IPS-NIHi11 (cell line): Measurements from ENCODE around the gene SASH3.
"Not testable (repeated sequence)": the region's sequence is repeated elsewhere in the genome, so short reads cannot be mapped to it uniquely, and the experiment has no call there.

Experiments
- DNase-seq: peaks from one replicate; pipeline ENCODE4 v3.0.0; 2012; ENCODE audit warnings: mixed read lengths, low spot score

SASH3 gene

GRCh38 chrX:129779747-129780146 is at the start of gene SASH3:
TSS of gene SASH3 (plus strand) at chrX:129779949. CDS start at chrX:129780098, 149 bp downstream.
- no peak for DNase-seq

- no peak for DNase-seq
Measured at GRCh38 chrX:129731228-129731627, 48.5 kb upstream of the SASH3 start.

- no peak for DNase-seq
Measured at GRCh38 chrX:129732857-129733256, 46.9 kb upstream of the SASH3 start.

- no peak for DNase-seq
Measured at GRCh38 chrX:129733335-129733734, 46.4 kb upstream of the SASH3 start.

- DNase-seq = no peak
Measured at GRCh38 chrX:129736491-129736890, 43.3 kb upstream of the SASH3 start.

GRCh38 chrX:129737916-129738315 is 41.8 kb upstream of the SASH3 start:
- DNase-seq = no peak

GRCh38 chrX:129738466-129739308 is 41.1 kb upstream of the SASH3 start, which contains the start of gene XPNPEP2:
TSS of gene XPNPEP2 (plus strand) at chrX:129738979. CDS start at chrX:129739214, 235 bp downstream.
- DNase-seq = peak; percentile 10

GRCh38 chrX:129739578-129739977 is 40.2 kb upstream of the SASH3 start:
- DNase-seq = no peak

- DNase-seq = peak; percentile 81
Measured at GRCh38 chrX:129741880-129742758, 37.6 kb upstream of the SASH3 start.

- DNase-seq = not testable (repeated sequence)
Measured at GRCh38 chrX:129742759-129743152, 37.0 kb upstream of the SASH3 start.

GRCh38 chrX:129743821-129744220 is 35.9 kb upstream of the SASH3 start:
- no peak for DNase-seq

- no peak for DNase-seq
Measured at GRCh38 chrX:129744861-129745321, 34.9 kb upstream of the SASH3 start.

GRCh38 chrX:129746557-129747470 is 32.9 kb upstream of the SASH3 start:
- no peak for DNase-seq

- no peak for DNase-seq
Measured at GRCh38 chrX:129747533-129747932, 32.2 kb upstream of the SASH3 start.

- DNase-seq = no peak
Measured at GRCh38 chrX:129748305-129748704, 31.4 kb upstream of the SASH3 start.

- DNase-seq = no peak
Measured at GRCh38 chrX:129749069-129749468, 30.7 kb upstream of the SASH3 start.

- no peak for DNase-seq
Measured at GRCh38 chrX:129750971-129751370, 28.8 kb upstream of the SASH3 start.

GRCh38 chrX:129754056-129755024 is 25.4 kb upstream of the SASH3 start:
- peak; percentile 43 for DNase-seq

GRCh38 chrX:129755779-129756650 is 23.7 kb upstream of the SASH3 start:
- peak; percentile 40 for DNase-seq
